Omental fat pad (tissue), 4 donors: ENCODE data around the gene UFL1. TPM values are rescaled to one million over a fixed set of nuclear protein-coding genes. Genes with fewer than 3 reads are reported as not detected.

Source experiments
- ATAC-seq: fragments of 150-250 bp; one replicate; pipeline ENCODE4 v1.9.1; 2016; ENCODE audit warnings: mild to moderate bottlenecking, moderate library complexity; ENCODE audit not compliant: low FRiP score
- DNase-seq: peaks from one replicate; pipeline ENCODE4 v3.0.0-alpha.2; 2019; ENCODE audit warnings: low spot score
- total RNA-seq, 4 donors: library from RNA; depleted of rRNA; stranded (reverse); fragments of >200 nt; gene quantifications; one replicate each; pipeline ENCODE4 v1.1.0, GENCODE V29; 2016
- TF ChIP-seq, protein P1 (sequence below), 3 donors: fragments of 450-650 bp; IDR thresholded peaks; one replicate each; pipeline ENCODE4 v1.5.1; 2016 to 2017; ENCODE audit warnings: antibody characterized with exemption in 3 of 3, mild to moderate bottlenecking in 3 of 3, moderate library complexity in 2 of 3

UFL1 gene
- total RNA-seq, 4 donors from 2014 or later = 13.5 to 24.7 (median 20.0) TPM

GRCh38 chr6:96571551-96571950, 49.9 kb downstream of the UFL1 start:
- TF ChIP-seq, protein P1, sequence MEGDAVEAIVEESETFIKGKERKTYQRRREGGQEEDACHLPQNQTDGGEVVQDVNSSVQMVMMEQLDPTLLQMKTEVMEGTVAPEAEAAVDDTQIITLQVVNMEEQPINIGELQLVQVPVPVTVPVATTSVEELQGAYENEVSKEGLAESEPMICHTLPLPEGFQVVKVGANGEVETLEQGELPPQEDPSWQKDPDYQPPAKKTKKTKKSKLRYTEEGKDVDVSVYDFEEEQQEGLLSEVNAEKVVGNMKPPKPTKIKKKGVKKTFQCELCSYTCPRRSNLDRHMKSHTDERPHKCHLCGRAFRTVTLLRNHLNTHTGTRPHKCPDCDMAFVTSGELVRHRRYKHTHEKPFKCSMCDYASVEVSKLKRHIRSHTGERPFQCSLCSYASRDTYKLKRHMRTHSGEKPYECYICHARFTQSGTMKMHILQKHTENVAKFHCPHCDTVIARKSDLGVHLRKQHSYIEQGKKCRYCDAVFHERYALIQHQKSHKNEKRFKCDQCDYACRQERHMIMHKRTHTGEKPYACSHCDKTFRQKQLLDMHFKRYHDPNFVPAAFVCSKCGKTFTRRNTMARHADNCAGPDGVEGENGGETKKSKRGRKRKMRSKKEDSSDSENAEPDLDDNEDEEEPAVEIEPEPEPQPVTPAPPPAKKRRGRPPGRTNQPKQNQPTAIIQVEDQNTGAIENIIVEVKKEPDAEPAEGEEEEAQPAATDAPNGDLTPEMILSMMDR (IDR thresholded peaks at IDR 0.05) = no peak
- DNase-seq (no peak), ATAC-seq (no peak)

GRCh38 chr6:96575359-96575758, 53.8 kb downstream of the UFL1 start:
- no peak for DNase-seq
- TF ChIP-seq, protein P1 (IDR thresholded peaks at IDR 0.05) = no peak
- ATAC-seq = no peak

DNA sequence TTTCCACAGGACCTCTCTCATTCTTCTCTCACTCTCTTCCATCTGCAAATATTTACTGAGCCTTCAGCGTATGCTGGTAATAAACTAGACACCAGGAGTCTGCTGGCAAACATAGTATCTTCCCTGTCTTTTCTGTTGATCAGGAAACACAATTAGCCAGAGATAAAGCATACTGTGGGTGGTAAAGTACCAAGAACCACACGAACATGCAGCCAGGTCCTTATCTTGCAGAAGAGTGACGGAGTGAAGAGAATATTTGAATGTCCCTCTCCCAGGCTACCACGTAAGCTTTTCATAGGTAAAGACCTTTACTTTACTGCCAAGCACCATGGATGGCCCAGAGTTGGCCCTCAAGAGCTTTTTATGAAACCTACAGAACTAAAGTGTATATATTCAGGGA, 54.6 kb downstream of the UFL1 start:
- ATAC-seq (no peak), DNase-seq (no peak)
- TF ChIP-seq, protein P1 (IDR thresholded peaks at IDR 0.05) = no peak

- TF ChIP-seq, protein P1 (IDR thresholded peaks at IDR 0.05) = no peak
- no peak for ATAC-seq
These were observed 60.4 kb downstream of the UFL1 start for GRCh38 chr6:96582021-96582420.

DNA sequence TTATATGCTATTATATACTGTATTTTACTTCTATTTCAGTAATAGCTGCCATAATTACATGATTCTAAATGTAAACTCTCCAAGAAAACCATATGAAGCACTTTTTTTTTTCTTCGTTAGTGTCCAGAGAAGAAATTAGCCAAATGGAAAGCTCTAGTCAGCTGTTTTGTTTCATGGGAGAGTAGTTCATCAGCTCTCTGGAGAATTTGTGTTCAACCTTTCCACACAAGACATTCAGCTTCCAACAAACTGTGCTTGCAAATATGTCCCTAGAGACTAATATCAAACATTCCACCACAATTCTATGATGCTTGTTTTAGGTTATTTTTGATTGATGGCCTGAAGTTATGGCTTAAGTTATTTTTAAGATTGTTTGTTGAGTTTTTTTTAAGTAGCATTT, 60.8 kb downstream of the UFL1 start:
- ATAC-seq = no peak

More at GRCh38 chr6:96582021-96582420, 60.4 kb downstream of the UFL1 start:
- DNase-seq = no peak

GRCh38 chr6:96604420-96604819, 82.8 kb downstream of the UFL1 start:
- ATAC-seq = no peak
- TF ChIP-seq, protein P1 (IDR thresholded peaks at IDR 0.05) = no peak
- no peak for DNase-seq

More for the DNA sequence above, 60.8 kb downstream of the UFL1 start:
- TF ChIP-seq, protein P1 (IDR thresholded peaks at IDR 0.05) = no peak
- no peak for DNase-seq

Other genes with a start within 250 kb of the UFL1 start
- 10 to 100 TPM; 12.9 to 70.3 (median 23.4) TPM for gene FHL5, start 41.3 kb downstream of the UFL1 start, total RNA-seq